HG03354 (cell line): ENCODE data around the gene SLK.

Experiments
- ATAC-seq: cut with Tn5 transposase; IDR thresholded peaks from one replicate; pipeline ENCODE4 v1.9.1; 2021; ENCODE audit warnings: mild to moderate bottlenecking; ENCODE audit not compliant: unreplicated experiment, poor library complexity, severe bottlenecking

SLK gene

DNA sequence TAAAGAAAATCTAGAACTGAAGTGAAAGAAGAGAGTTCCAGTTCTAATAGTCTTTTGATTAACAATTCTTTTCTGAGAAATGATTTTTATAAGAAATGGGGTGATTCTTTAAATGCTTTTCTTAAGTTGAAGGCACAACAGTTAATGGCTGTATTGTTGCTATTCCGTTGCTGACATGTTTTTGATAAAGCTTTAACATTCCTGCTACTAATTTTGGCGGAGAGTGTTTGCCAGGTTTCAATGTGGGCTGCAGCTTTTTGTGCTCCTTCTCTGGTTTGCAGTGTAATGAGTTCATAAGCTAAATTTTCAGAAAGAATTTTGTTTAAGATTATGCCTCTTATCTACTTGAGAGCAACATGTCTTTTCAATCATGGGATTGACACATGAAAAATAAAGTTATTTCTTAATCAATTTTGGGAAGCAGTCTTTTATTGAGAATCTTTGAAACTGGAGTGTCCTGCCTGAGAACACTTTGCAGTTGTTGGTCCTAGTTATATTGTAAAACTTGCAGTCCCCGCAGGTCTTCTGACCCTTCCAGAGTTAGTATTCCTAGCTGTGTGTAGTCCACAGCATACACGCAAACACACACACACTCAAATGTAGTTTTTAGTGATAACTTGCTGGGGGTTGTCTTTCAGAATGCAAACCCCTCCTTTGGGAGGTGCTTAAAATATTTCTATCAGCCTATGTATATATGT is 62.0 kb downstream of the SLK start:
- no peak for ATAC-seq

DNA sequence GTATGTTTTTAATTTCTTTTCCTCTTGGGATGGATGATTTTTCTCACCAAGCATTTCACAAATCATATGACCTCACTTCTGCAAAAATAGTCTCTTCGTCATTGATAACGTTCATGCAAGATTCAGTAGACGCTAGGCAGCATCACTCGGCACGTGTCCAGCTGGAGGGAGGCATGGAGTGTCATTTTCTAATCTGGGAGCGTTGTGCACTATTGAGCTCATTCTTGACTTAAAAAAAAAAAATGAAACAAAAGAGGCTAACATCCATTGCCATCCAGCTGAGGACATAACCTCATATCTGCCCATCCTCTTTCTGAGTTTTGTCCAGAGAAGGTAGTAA is 62.6 kb downstream of the SLK start:
- ATAC-seq = no peak

DNA sequence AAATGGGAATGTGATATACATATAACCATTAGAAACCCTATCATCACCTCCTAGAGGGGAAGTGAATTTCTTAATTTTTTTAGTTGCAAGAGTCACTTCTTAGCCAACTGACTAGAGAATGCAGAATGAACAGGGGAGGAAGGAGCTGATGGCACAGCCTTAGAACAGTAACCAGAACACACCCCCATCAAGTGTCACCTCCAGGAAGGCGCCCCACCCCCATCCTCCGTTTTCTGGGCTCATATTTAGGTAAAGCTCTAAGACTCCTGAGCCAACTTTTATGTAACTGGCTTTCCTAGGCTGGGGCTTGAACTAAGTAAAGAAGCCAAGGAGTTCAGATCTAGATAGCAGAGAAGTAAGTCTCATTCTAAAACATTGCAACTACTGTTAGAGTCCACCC is 64.7 kb downstream of the SLK start:
- no peak for ATAC-seq

DNA sequence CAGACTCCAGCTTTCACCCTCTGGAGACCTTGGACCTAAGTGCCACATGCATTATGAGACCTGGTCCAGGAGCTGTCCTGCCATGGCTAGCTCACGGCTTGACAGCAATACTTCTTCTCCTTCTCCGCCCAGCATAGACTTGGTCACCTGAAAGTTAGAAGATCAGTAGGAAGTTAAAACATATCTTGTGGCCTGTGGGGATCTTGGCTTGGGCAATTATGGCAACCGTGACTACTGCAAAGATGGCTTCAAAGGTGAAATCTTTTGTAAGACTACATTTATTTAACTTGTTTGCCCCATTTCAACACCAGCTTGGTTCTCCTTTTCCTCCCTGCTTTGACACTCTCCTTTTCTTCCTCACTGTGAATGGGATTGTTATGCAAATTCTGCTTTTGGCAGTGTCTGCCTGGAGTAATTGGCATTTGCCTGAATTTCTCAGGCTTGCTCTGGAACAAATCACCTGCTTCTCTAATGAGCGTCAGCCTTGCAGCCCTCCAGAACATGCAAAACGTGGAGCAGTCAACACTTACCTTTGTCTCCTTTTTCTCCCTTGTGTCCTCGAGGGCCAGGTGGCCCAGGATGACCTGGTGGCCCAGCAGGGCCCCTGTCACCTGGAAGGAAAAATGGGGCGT is 65.3 kb downstream of the SLK start:
- ATAC-seq = no peak

DNA sequence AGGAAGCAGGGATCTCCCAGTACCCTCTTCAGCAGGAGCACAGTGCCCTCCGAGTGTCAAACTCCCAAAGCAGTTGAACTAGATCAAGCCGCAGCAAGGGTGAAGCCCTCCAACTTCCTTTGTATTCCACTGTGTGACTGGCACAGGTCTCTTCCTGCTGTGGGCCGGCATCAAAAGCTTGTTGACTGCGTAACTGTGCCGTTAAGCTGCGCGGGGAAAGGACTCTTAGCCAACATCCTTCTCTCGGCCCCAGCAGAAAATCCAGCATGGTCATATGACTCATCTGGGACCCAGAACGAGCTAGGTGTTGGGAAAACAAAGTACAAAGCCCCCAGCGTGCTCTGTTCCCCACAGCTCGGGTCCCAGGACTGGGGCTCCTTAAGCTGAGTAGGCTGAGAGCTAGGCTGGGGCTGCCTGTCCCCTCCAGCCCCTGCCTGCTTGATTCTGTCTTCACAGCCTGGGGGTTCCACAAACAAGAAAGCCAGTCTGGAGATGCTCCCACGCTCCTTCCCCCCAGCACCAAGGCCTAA is 66.5 kb downstream of the SLK start:
- no peak for ATAC-seq

DNA sequence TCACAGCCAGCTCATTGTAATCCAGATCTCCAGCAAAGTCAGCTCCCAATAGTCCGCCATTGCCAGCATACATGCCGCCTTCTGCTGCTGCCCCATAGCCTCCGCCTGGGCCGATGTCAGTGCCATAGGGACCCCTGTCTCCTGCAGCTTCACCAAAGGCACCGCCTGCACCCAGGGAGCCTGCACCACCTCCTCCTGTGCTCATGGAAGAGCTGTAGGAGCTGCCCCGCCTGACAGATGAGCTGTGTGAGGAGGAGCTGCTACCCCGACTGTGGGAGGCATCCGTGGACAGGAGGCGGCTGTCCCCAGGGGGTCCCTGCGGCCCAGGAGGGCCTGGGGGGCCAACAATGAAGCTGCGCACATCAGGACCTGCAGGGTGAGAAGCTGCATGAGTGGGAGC is 67.0 kb downstream of the SLK start:
- ATAC-seq = no peak

DNA sequence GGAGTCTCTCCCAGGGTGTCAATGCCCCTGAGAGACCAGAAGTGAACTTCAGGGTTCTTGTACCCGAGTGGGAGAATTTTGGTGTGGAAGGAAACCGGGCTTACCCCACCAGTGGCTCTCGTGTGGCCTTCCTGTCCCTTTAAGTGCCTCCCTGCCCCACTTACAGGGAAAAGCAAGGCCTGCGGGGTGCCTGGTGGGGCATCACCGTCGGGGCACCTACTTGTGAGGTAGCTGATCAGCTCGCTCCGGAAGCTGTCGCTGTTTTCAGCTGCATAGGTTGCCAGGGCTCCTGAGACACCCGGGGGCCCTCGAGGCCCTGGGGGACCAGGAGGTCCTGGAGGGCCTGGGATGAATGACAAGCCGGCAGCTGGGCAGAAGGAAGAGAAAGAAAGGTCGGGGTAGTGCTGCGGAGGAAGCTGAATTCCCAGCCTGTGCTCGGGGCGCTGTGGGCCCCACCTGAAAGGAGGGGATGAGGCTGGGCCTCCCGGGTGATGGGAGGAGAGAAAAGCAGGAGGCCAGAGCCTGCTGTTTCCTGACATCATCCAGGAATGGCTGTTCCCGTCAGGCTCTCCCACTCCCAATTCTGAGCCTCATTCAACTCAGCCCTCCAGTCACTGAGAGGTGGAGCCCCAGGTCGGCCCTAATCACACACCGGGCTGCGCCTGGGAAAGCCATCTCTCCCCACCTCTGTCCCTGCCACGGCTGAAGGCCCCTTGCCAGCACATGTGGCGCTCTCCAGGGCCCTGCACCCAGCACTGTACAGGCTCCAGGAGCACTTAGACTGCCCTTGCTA is 67.7 kb downstream of the SLK start:
- no peak for ATAC-seq

DNA sequence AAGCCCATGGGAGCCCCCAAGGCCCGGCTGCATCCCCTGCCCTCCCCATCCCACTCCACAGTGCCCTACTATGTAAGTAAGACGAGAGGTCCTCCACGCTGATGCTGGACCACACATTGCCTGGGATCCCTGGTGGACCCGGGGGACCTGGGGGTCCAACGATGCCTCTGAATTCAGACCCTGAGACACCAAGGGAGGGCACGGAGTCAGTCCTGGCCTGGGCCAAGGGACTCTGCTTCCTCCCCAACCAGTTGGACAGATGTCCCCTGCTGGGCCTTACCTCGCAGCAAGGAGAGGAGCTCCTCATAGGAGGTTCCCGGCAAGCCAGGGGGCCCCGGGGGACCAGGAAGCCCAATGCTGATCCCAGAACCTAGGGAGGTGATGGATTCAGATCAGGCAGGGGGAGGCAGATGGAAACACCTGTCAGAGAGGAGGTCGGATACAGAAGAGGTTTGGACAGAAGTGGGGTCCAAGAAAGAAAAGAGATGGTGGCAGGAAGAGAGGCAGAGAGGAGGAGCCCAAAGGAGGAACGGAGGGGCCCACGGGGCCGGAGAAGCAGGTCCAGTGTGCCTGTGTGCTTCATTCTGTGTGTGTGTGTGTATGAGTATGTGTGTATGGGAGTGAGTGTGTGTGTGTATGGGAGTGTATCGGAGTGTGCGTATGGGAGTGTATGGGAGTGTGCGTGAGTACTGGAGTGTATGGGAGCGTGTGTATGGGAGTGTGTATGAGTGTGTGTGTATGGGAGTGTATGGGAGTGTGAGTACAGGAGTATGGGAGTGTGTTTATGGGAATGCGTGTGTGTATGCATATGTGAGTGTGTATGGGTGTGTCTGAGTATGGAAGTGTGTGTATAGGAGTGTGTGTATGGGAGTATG is 68.5 kb downstream of the SLK start:
- no peak for ATAC-seq

DNA sequence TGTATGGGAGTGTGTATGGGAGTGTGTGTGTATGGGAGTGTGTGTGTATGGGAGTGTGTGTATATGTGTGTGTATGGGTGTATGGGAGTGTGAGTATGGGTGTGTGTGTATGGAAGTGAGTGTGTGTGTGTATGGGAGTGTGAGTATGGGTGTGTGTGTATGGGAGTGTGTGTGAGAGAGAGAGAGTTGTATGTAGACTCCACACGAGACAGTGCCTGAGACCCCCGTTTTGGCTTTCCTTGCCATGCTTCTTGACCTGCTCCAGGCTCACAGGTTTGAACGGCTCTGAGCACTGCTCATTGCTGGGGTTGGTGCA is 69.1 kb downstream of the SLK start:
- ATAC-seq = no peak

DNA sequence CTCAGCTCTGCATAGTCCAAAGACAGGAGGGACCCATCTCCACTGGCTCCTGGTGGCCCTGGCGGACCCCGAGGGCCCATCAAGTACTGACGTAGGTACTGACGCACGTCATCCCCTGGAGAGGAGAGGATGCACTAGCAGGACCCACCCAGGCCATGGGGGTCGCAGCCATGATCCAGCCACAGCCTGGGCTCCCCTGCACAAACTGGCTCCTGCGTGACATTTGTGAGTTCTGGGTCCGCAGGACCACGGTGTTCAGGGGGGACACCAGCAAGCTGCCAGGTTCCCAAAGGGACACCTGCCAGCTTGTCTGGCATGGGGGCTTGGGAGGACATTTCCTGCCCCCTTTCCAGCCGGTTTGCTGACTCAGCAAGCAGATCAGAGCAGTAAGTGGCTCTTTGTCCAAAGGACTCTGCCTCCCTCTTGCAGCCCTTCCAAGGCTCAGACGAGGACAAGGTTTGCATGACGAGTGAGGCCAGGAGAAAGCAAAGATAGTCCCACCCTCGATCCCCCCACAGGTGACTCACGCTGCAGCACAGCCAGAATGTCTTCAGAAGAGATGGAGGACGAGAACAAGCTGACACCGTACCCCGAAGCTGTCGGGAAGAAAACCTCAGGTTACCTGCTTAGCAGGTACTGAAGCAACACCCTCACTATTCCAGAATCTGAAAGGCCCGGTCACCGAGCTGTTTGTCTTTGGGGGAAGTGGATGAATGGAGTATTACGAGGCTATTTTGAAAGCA is 69.7 kb downstream of the SLK start:
- ATAC-seq = no peak

DNA sequence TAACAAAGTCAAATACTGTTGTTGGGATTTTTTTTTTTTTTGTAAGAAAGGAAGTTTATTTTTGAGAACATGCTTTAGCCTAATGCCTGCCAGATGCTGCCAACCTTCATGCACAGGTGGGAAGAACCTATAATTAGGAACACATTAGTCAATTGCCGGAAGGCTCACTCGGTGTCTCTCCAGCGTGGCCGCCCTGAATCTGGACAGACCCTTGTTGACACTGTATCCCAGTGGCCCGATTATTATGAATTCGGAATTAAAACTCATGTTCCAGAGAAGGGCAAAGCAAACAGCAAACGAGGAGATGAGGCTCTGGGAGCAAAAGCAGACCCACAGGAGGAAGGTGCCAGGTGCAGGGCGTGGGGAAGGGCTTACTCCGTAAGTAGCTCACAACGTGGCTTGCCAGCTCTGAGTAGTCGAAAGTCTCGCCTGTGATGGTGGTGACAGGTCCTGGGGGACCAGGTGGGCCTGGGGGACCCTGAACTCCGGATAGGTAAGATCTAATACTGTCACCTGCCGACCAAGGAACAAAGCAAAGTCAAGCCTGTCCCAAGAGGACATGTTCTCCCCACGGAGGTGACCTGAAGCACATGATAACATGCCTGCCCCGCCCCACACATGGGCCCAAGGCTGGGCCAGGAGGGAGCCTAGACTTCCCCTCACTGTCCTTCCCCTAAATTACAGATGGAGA is 70.5 kb downstream of the SLK start:
- ATAC-seq = no peak

DNA sequence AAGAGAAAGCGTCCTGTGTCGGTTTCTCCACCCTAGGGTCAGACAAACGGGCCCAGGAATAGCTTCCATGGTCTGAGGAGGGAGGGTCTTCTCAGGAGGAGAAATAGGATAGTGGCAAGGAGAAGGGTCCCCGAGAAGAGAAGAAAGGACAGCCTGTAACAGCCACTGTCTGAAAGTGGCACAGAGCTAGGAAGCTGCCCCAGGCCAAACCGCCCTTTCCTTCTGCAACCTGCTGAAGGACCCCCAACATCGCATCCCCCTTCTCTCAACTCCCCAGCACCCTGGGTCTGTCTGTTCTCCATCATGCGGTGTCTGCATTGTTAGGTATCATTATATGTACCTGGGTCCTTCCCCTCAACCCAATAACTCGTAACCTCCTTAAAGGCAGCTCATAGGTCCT is 71.6 kb downstream of the SLK start:
- ATAC-seq = no peak

DNA sequence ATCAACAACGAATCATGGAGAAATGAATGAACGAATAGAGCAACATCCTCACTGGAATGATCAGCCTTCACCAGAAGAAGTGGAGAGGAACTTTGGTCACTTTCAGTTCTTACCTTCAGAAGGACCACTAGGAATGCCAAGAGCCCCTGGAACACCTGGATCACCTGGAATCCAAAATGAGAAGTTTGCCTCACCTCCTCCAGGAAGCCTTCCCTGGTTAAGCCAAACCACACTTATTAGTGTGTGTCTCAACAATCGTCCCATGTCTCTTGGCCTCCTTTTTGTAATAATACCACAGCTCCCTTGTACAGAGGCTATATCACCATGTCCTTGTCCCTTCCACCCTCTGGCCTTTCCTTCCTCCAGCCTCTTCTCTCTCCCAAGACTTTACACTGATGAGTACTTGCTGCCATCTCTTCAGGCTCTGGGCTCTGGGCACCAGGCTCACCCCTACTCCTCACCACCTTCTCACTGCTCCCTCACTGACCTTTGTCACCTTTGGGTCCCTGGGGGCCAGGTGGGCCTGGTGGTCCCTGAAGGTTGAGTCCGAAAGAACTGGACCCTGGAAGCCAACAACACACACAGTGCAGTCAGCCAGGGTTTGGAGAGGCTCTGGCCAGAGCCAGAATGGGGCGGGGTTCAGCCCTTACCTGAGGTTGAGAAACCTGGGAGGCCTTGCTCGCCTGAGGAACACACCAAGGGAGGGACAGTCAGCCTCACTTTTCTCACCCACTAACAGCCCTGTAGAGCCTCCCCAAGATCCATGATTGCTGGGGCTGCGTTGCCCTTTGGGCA is 72.2 kb downstream of the SLK start:
- ATAC-seq = no peak

DNA sequence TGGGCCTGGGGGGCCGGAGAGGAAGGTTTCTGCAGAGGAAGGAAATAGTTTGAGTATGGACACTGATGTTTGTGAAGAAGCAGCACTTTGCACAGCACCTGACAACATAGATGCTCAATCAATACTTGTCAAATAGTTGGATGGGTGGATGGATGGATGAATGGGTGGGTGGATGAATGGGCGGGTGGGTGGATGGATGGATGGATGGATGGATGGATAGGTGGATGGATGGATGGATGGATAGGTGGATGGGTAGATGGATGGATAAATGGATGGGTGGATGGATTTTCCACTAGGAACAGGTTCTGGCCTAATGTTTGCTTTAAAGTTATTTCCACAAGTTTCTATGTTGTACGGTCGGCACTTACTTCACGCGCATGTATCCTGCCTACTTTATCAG is 73.4 kb downstream of the SLK start:
- ATAC-seq = no peak

DNA sequence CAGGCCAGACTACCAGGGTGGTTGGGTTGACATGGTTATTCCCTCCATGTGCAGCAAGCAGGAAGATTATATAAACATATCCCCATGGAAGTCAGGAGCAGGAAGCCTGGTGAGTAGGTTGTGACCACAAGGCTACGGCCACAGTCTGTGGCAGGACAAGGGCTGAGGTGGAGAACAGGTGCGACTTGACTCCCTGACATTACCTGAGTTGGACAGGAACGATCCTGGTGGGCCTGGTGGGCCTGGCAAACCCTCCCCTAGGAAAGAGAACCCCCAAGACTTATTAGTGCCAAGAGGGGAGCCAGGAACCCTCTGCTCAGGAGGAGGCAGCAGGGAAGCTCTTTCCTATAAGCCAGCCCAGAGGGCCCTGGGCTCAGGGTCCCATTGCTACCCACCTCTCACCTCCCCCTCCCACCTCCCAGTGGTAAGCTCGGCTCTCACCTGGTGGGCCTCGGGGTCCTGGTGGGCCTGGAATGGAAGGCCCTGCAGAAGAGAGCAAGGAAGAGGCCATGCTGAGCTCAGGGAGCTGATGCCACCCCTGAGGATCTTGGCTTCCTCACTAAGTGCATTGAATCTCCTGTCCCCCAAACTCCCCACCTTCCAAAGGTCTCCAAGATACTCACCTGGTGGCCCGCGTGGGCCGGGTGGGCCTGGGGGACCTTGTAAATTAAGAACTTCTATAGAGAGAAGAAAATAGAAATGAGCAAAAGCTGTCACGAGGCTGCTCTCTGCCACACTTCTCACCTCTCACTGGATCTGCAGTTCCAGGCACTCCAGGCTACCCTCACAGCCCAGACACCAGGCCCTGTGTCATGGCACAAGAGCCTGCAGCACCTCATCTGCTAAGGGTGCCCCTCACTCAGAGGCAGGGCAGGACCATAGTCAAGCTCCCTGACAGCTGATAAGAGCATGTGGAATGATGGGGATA is 74.2 kb downstream of the SLK start:
- ATAC-seq = no peak

DNA sequence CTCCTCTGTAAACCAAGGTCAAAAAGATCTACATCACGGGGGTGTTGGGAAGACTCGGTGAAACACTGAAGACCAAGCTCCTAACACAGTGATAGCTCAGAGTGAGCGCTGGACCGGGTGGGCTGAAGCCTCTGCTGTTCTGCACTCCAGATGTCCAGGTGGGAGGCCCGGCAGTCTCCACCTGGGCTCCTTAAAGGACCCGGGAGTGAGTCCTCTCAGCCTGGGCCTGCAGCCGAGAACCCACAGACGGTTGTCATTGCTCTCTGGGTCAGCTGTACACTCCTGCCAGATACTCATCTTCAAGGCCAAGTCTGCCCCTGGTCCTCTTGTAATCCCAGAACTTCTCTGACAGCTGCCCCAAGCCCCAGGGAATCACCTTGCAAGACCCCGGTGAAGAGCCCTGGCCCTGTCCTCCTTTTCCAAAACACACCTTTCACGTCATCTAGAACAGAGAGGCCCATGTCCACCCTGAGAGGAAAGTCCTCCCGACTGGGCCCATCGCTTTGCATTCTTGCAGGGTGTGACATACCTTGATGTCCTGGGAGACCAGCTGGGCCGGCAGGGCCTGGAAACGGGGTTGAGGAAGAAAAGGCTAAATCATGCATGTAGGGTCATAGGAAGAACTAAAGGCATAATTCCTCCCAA is 75.1 kb downstream of the SLK start:
- ATAC-seq = no peak
